ENCODE results near the gene MPZL1. TPM values are rescaled to one million over a fixed set of nuclear protein-coding genes. Genes with fewer than 3 reads are reported as not detected.

MPZL1 gene
- total and polyA plus RNA-seq, 2 of the 8 experiments (the other 6 are each of a cell fraction or from before 2014, with no cell fraction given), result 37.8 to 120 TPM

- H3K56ac ChIP-seq (replicated peaks; ENCODE audit: insufficient read length, low read depth, low read length), result no peak overlapping the region
- H3K9me3 ChIP-seq (ENCODE audit: insufficient read depth in 2 of 2, low read depth in 1 of 2, low read length in 1 of 2), result no peaks in the 10 kb centered on the region
- no peaks in the 10 kb centered on the region; a peak in 1 of 7 replicates for H3K4me1 ChIP-seq (replicated peaks in 1 of 4; ENCODE audit: control insufficient read depth in 3 of 4, insufficient read depth in 4 of 4, low read length in 3 of 4)
- no peak overlapping the region for H3K18ac ChIP-seq (ENCODE audit: extremely low read depth, low read length)
- no peak overlapping the region for H2BK120ac ChIP-seq (replicated peaks; ENCODE audit: low read depth, low read length)
- no peak overlapping the region for H3K4me3 ChIP-seq (ENCODE audit: extremely low read depth in 1 of 4, insufficient read depth in 2 of 4, low read depth in 3 of 4, low read length in 4 of 4)
- no peak overlapping the region for H2BK5ac ChIP-seq (ENCODE audit: low read depth, low read length)
- H3K79me1 ChIP-seq (ENCODE audit: low read depth, low read length), result no peaks in the 10 kb centered on the region
- no peak overlapping the region for H3K23ac ChIP-seq (ENCODE audit: insufficient read length)
- H2AK5ac ChIP-seq (ENCODE audit: low read depth, low read length), result no peak overlapping the region
- H3K14ac ChIP-seq (ENCODE audit: insufficient read length), result no peak overlapping the region
- H3K27ac ChIP-seq (ENCODE audit: low read depth, low read length), result no peak overlapping the region
- FAIRE-seq, result no peak
- H4K8ac ChIP-seq (ENCODE audit: extremely low read depth, insufficient read depth, low read length), result no peak overlapping the region; the same call in 1 of the 2 replicates
- no peaks in the 10 kb centered on the region for H3K23me2 ChIP-seq (ENCODE audit: low read depth, low read length)
- no peaks in the 10 kb centered on the region for H3K36me3 ChIP-seq (ENCODE audit: control insufficient read depth in 2 of 4, insufficient read depth in 4 of 4, low read length in 3 of 4)
- 92% methylated on average over 7 of the region's 7 CpGs; no CpG with 5 or more reads in 1 of the 2 experiments for WGBS, 2 experiments (ENCODE audit: extremely low coverage in 1 of 2, insufficient coverage in 1 of 2, insufficient read length in 1 of 2, insufficient replicate concordance in 2 of 2, low coverage in 1 of 2, low lambda C conversion rate in 2 of 2, missing lambda C conversion rate in 1 of 2)
- ChIA-PET POLR2A (ENCODE audit: partially characterized antibody) (interaction anchor here (0.9 to 1.7 kb wide), 2 partner anchors 9 to 143 kb away, joined by 3 read pairs; partner anchors contain the start of gene CREG1), CTCF (ENCODE audit: partially characterized antibody) (interaction anchor here (0.5 to 3.8 kb wide), 9 partner anchors 9 to 158 kb away, joined by 3 to 22 read pairs (median 3); no protein-coding TSS in a partner anchor)
- H3K27me3 ChIP-seq (replicated peaks in 1 of 4; ENCODE audit: control insufficient read depth in 3 of 4, extremely low read depth in 1 of 4, insufficient read depth in 3 of 4, low read length in 3 of 4), result no peaks in the 10 kb centered on the region; a peak in 1 of 7 replicates
- H3K4ac ChIP-seq (replicated peaks; ENCODE audit: insufficient read length, low read depth, low read length), result no peak overlapping the region
- no peak overlapping the region for H4K5ac ChIP-seq (ENCODE audit: insufficient read length, low read depth, low read length)
- TF ChIP-seq NRF1 (IDR thresholded peaks at IDR 0.05; ENCODE audit: low read depth, low read length), result no peak
- TF ChIP-seq TAF7 (optimal IDR thresholded peaks at IDR 0.05; ENCODE audit: borderline replicate concordance, low read depth, low read length), result no peak
- TF ChIP-seq USF2 (IDR thresholded peaks at IDR 0.05; ENCODE audit: low read length), result no peak
- H2BK12ac ChIP-seq (ENCODE audit: low read depth, low read length), result no peak overlapping the region
- H3K4me2 ChIP-seq (ENCODE audit: insufficient read depth in 1 of 2, low read depth in 2 of 2, low read length in 2 of 2), result no peak overlapping the region
- H2BK15ac ChIP-seq (ENCODE audit: low read length), result no peak overlapping the region
- H3K79me2 ChIP-seq (ENCODE audit: control insufficient read depth in 1 of 2, insufficient read depth in 2 of 2, low read length in 2 of 2), result no peaks in the 10 kb centered on the region
- DNase-seq (ENCODE audit: low read depth in 1 of 2, low spot score in 2 of 2), result no peak
- H4K20me1 ChIP-seq (replicated peaks in 1 of 2; ENCODE audit: control insufficient read depth in 1 of 2, insufficient read depth in 2 of 2, low read length in 2 of 2), result no peaks in the 10 kb centered on the region
- no peak overlapping the region for H3K9ac ChIP-seq (replicated peaks in 1 of 4; ENCODE audit: extremely low read depth in 1 of 4, low read depth in 3 of 4, low read length in 3 of 4)
- no peak overlapping the region for H2AFZ ChIP-seq (ENCODE audit: low read length)
- H4K91ac ChIP-seq (replicated peaks; ENCODE audit: insufficient read length, low read length), result no peak overlapping the region
- no peak overlapping the region for H2BK20ac ChIP-seq (ENCODE audit: low read length)
Measured at GRCh38 chr1:167695756-167696561, 25.8 kb upstream of the MPZL1 start.
